HG03439 (cell line): ENCODE data around the gene MAP2.

Experiments used
- ATAC-seq: cut with Tn5 transposase; IDR thresholded peaks from one replicate; pipeline ENCODE4 v1.9.1; 2021; ENCODE audit warnings: mild to moderate bottlenecking, moderate library complexity; ENCODE audit not compliant: unreplicated experiment

MAP2 gene

GRCh38 chr2:209422191-209422754 lies 1.6 kb upstream of the MAP2 start:
- ATAC-seq, result no peak

GRCh38 chr2:209424199-209424701 lies 403 bp downstream of the MAP2 start:
- peak; percentile 18 for ATAC-seq

- ATAC-seq, result no peak
Measured at GRCh38 chr2:209424781-209425470, 1.1 kb downstream of the MAP2 start.

GRCh38 chr2:209425471-209426071 lies 1.7 kb downstream of the MAP2 start:
- ATAC-seq, result peak; percentile 26

- ATAC-seq, result no peak
Measured at GRCh38 chr2:209426432-209426831, 2.6 kb downstream of the MAP2 start.

- no peak for ATAC-seq
Measured at GRCh38 chr2:209431701-209432100, 7.9 kb downstream of the MAP2 start.

- no peak for ATAC-seq
Measured at GRCh38 chr2:209441541-209441940, 17.7 kb downstream of the MAP2 start.

- ATAC-seq, result no peak
Measured at GRCh38 chr2:209442939-209443338, 19.1 kb downstream of the MAP2 start.

GRCh38 chr2:209445485-209445884 lies 21.6 kb downstream of the MAP2 start:
- ATAC-seq, result no peak

GRCh38 chr2:209451209-209451834 lies 27.5 kb downstream of the MAP2 start:
- no peak for ATAC-seq

GRCh38 chr2:209456489-209456888 lies 32.6 kb downstream of the MAP2 start:
- no peak for ATAC-seq

GRCh38 chr2:209458008-209458979 lies 34.4 kb downstream of the MAP2 start:
- ATAC-seq, result no peak

- no peak for ATAC-seq
Measured at GRCh38 chr2:209459359-209459758, 35.5 kb downstream of the MAP2 start.

- ATAC-seq, result no peak
Measured at GRCh38 chr2:209460151-209460761, 36.4 kb downstream of the MAP2 start.

- no peak for ATAC-seq
Measured at GRCh38 chr2:209463226-209463625, 39.4 kb downstream of the MAP2 start.

GRCh38 chr2:209463835-209464234 lies 40.0 kb downstream of the MAP2 start:
- no peak for ATAC-seq

- no peak for ATAC-seq
Measured at GRCh38 chr2:209468846-209469245, 45.0 kb downstream of the MAP2 start.

GRCh38 chr2:209469481-209469880 lies 45.6 kb downstream of the MAP2 start:
- no peak for ATAC-seq

- ATAC-seq, result no peak
Measured at GRCh38 chr2:209470466-209470865, 46.6 kb downstream of the MAP2 start.

- ATAC-seq, result no peak
Measured at GRCh38 chr2:209471037-209471436, 47.2 kb downstream of the MAP2 start.
